ENCODE results near the gene RERG. TPM values are rescaled to one million over a fixed set of nuclear protein-coding genes. Genes with fewer than 3 reads are reported as not detected.

The RERG gene
- total RNA-seq: 1.6 and 13.9 TPM in 2 replicates

DNA sequence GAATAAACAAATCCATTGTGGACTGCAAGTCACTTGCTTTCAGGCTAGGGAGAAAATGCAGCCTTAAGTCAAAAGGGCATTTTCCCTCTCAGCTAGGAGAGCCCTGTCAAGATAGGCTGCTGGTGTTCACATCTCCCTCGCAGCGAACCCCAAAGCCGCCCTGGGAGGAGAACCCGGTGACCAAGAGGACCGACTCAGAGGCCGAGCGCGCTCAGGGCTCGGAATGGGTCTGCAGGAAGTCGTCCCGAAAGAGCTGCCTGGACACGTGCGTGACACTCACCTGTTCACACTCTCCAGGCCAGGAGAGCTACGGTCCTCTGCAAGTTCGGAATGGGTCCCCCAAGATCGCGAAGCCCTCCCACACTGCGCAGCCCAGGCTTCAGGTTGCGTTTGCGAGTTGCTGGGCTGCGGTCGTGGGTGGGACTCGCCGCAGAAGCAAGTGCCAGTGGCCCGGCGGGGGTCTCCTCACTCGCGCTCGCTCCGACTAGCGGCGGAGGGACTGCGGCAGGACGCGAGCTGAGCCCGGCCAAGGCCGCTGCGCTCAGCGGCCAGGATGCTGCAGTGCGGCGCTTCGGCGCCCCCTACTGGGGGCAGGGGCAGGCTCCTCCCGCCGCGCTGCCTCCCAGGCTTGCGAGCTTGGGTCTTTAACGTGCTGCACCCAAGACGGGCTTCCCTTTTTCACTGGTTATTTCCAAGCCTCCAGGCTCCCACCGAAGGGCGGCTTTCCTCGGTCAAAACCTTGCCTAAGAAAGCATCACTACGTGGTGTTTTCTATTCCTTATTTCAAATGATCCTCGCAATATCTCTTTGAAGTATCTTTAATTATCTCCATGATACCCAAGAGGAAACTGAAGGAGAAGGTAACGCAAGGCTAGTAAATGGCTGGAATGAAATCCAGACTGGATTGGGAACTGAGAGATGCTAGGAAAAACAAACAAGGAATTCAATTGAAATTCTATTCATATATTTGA, at the start of gene RERG:
TSS of gene RERG (minus strand) at position 503 of the 971 bp plus-strand sequence. CDS start 3,928 bp downstream, outside the sequence.

Other genes with a start within 250 kb of the RERG start
- not detected in 2 replicates for gene PDE6H, start 248.4 kb downstream of the RERG start, total RNA-seq
- 0.09 and 0.23 TPM in 2 replicates for gene PTPRO, start 101.1 kb upstream of the RERG start, total RNA-seq

All from pericardium fibroblast (primary cell).